MCF 10A (cell line): ENCODE data around the gene DDC. TPM values are rescaled to one million over a fixed set of nuclear protein-coding genes. Genes with fewer than 3 reads are reported as not detected.
"Not testable (repeated sequence)": the region's sequence is repeated elsewhere in the genome, so short reads cannot be mapped to it uniquely, and the experiment has no call there.

Experiments
- BruUV-seq: library from RNA; stranded (reverse); fragments of 400-500 nt; replicated peaks from 2 replicates; lab custom pipeline; 2021; lab: Mats Ljungman, UMichigan
- CTCF ChIA-PET: fragments of 300-600 bp; sonication (Branson Sonifier 250); formaldehyde crosslinking; extraction: SDS; loops from one replicate; lab custom pipeline; 2021; ENCODE audit warnings: antibody characterized with exemption, inconsistent platforms; lab: Yijun Ruan, JAX
- POLR2A ChIA-PET: fragments of 300-600, 350-650 bp; sonication (Branson Sonifier 250); formaldehyde crosslinking; extraction: SDS; loops from one replicate; lab custom pipeline; 2020; ENCODE audit warnings: antibody characterized with exemption, inconsistent platforms; lab: Yijun Ruan, JAX
- DNase-seq: peaks from one replicate; pipeline ENCODE4 v3.0.0-alpha.2; 2018; ENCODE audit not compliant: unreplicated experiment
- H3K27ac Mint-ChIP-seq: one replicate; pipeline ENCODE4 v1.8.0; 2022; ENCODE audit warnings: mild to moderate bottlenecking, low read depth, mixed read lengths; ENCODE audit not compliant: unreplicated experiment
- H3K27me3 Mint-ChIP-seq: one replicate; pipeline ENCODE4 v1.8.0; 2022; ENCODE audit warnings: mixed read lengths; ENCODE audit not compliant: insufficient read depth, unreplicated experiment
- H3K36me3 Mint-ChIP-seq: one replicate; pipeline ENCODE4 v1.8.0; 2022; ENCODE audit warnings: mild to moderate bottlenecking, moderate library complexity, mixed read lengths; ENCODE audit not compliant: insufficient read depth, unreplicated experiment
- H3K4me1 Mint-ChIP-seq: one replicate; pipeline ENCODE4 v1.8.0; 2022; ENCODE audit warnings: mixed read lengths; ENCODE audit not compliant: insufficient read depth, unreplicated experiment
- H3K4me3 Mint-ChIP-seq: one replicate; pipeline ENCODE4 v1.8.0; 2022; ENCODE audit warnings: mild to moderate bottlenecking, moderate library complexity, mixed read lengths; ENCODE audit not compliant: unreplicated experiment
- H3K9me3 Mint-ChIP-seq: one replicate; pipeline ENCODE4 v1.8.0; 2022; ENCODE audit warnings: mixed read lengths; ENCODE audit not compliant: unreplicated experiment
- intact Hi-C: fragments of 100-400 bp; cut with micrococcal nuclease; formaldehyde crosslinking; loops from 2 replicates; pipeline ENCODE4 v1.14.1; 2022
- total RNA-seq: library from RNA; stranded (reverse); gene quantifications from 2 replicates; pipeline ENCODE4 v1.2.3, GENCODE V29; 2022
- TF ChIP-seq, protein P1 (sequence below): fragments of 200-600 bp; IDR thresholded peaks from one replicate; pipeline ENCODE4 v1.8.0; 2022; ENCODE audit warnings: antibody characterized with exemption, mild to moderate bottlenecking; ENCODE audit not compliant: unreplicated experiment

The DDC gene
- total RNA-seq, 1 experiment from 2014 or later, result 0.79 TPM

GRCh38 chr7:50580666-50581065 is 15.5 kb upstream of the DDC start:
- H3K27me3 Mint-ChIP-seq, DNase-seq, H3K4me1 Mint-ChIP-seq, H3K27ac Mint-ChIP-seq, POLR2A ChIA-PET, intact Hi-C loops, BruUV-seq, H3K4me3 Mint-ChIP-seq, H3K36me3 Mint-ChIP-seq: not testable (repeated sequence)
- CTCF ChIA-PET, result interaction anchor here (1.2 kb wide), 1 partner anchor 109 kb away, joined by 3 read pairs; no protein-coding TSS in a partner anchor
- H3K9me3 Mint-ChIP-seq, result peaks cover 13% of the 10 kb centered on the region

- H3K4me3 Mint-ChIP-seq, result no peak overlapping the region
- H3K27me3 Mint-ChIP-seq, result peaks cover 9% of the 10 kb centered on the region
- no peak overlapping the region for H3K27ac Mint-ChIP-seq
- CTCF ChIA-PET, result interaction anchor here (0.7 kb wide), 1 partner anchor 77 kb away, joined by 3 read pairs; no protein-coding TSS in a partner anchor
- H3K9me3 Mint-ChIP-seq, result peaks cover 13% of the 10 kb centered on the region
- no peak for DNase-seq
- POLR2A ChIA-PET, result no interaction called here
- intact Hi-C loops, result no loop called here
- H3K4me1 Mint-ChIP-seq, result no peaks in the 10 kb centered on the region
- H3K36me3 Mint-ChIP-seq, result no peaks in the 10 kb centered on the region
- no TSS peak for BruUV-seq
- TF ChIP-seq, protein P1, sequence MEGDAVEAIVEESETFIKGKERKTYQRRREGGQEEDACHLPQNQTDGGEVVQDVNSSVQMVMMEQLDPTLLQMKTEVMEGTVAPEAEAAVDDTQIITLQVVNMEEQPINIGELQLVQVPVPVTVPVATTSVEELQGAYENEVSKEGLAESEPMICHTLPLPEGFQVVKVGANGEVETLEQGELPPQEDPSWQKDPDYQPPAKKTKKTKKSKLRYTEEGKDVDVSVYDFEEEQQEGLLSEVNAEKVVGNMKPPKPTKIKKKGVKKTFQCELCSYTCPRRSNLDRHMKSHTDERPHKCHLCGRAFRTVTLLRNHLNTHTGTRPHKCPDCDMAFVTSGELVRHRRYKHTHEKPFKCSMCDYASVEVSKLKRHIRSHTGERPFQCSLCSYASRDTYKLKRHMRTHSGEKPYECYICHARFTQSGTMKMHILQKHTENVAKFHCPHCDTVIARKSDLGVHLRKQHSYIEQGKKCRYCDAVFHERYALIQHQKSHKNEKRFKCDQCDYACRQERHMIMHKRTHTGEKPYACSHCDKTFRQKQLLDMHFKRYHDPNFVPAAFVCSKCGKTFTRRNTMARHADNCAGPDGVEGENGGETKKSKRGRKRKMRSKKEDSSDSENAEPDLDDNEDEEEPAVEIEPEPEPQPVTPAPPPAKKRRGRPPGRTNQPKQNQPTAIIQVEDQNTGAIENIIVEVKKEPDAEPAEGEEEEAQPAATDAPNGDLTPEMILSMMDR, result no peak
These were observed 14.9 kb upstream of the DDC start for GRCh38 chr7:50580057-50580456.

- H3K36me3 Mint-ChIP-seq, H3K4me3 Mint-ChIP-seq, H3K27ac Mint-ChIP-seq, CTCF ChIA-PET, BruUV-seq, H3K4me1 Mint-ChIP-seq, DNase-seq, intact Hi-C loops, POLR2A ChIA-PET, H3K9me3 Mint-ChIP-seq: not testable (repeated sequence)
- H3K27me3 Mint-ChIP-seq, result peaks cover 22% of the 10 kb centered on the region
These were observed 12.9 kb upstream of the DDC start for GRCh38 chr7:50578105-50578504.

DNA sequence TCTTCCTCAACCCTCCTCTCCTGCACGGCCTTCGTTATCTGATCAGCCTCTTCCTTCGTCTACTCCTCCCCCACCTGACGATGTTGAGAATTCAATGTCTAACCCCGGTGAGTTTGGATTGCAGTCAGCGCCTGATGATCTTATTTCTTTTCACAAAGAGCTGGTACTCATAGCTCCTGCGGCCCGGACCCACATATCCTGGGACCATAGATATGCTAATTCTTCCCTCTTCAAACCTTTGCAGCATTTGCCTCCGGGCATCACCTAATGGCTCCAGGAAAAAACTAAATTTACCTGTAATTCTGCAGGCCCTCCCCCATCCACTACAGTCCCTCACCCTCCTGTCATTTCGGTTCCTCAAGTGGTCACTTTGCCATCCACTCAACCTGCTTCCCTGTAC is 12.4 kb upstream of the DDC start:
- TF ChIP-seq, protein P1, result no peak
- BruUV-seq, result no TSS peak
- POLR2A ChIA-PET, result no interaction called here
- CTCF ChIA-PET, result no interaction called here
- H3K36me3 Mint-ChIP-seq, result no peaks in the 10 kb centered on the region
- no peak overlapping the region for H3K27ac Mint-ChIP-seq
- H3K4me1 Mint-ChIP-seq, result no peaks in the 10 kb centered on the region
- intact Hi-C loops, result no loop called here
- H3K4me3 Mint-ChIP-seq, result no peak overlapping the region
- DNase-seq, result no peak
- peaks cover 22% of the 10 kb centered on the region for H3K27me3 Mint-ChIP-seq
- peaks cover under 1% of the 10 kb centered on the region for H3K9me3 Mint-ChIP-seq

DNA sequence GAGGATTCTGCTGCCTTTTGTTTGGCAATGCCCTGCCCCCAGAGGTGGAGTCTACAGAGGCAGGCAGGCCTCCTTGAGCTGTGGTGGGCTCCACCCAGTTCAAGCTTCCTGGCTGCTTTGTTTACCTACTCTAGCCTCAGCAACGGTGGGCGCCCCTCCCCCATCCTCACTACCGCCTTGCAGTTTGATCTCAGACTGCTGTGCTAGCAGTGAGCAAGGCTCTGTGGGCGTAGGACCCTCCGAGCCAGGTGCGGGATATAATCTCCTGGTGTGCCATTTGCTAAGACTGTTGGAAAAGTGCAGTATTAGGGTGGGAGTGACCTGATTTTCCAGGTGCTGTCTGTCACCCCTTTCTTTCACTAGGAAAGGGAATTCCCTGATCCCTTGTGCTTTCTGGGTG is 11.2 kb upstream of the DDC start:
- H3K4me1 Mint-ChIP-seq, H3K36me3 Mint-ChIP-seq, POLR2A ChIA-PET, intact Hi-C loops, BruUV-seq, H3K9me3 Mint-ChIP-seq, DNase-seq, H3K4me3 Mint-ChIP-seq, H3K27ac Mint-ChIP-seq, CTCF ChIA-PET: not testable (repeated sequence)
- H3K27me3 Mint-ChIP-seq, result peaks cover 22% of the 10 kb centered on the region
